IMR-90 (cell line): ENCODE data around the gene ANKRD2. TPM values are rescaled to one million over a fixed set of nuclear protein-coding genes. Genes with fewer than 3 reads are reported as not detected.

ENCODE experiments used
- POLR2A ChIP-seq: IDR thresholded peaks from 2 replicates; pipeline ENCODE4 v1.6.1; 2012; ENCODE audit warnings: mild to moderate bottlenecking, low read depth, low read length
- polyA plus RNA-seq, 3 experiments: library from polyadenylated mRNA; depleted of rRNA; stranded (reverse); fragments of >200 nt; gene quantifications; 2 replicates each; pipeline ENCODE4 v1.2.3, GENCODE V29; 2012; ENCODE audit warnings: low replicate concordance in 1 of 3
- total RNA-seq: library from RNA; depleted of rRNA; stranded (reverse); fragments of >200 nt; gene quantifications from 2 replicates; pipeline ENCODE4 v1.2.3, GENCODE V29; 2012
- TF ChIP-seq, protein P1 (sequence below): conservative IDR thresholded peaks from 2 replicates; pipeline ENCODE4 v1.5.1; 2012; ENCODE audit warnings: mild to moderate bottlenecking, low read depth, low read length, improper control_type of control experiment
- TF ChIP-seq, protein P2 (sequence below): fragments of 150-350 bp; IDR thresholded peaks from 2 replicates; pipeline ENCODE4 v1.6.1; 2017; ENCODE audit warnings: mild to moderate bottlenecking, antibody characterized with exemption, low read length, low read depth

The ANKRD2 gene
- total and polyA plus RNA-seq, 2 of the 4 experiments (the other 2 are of a cell fraction): 0.36 to 0.65 TPM

DNA sequence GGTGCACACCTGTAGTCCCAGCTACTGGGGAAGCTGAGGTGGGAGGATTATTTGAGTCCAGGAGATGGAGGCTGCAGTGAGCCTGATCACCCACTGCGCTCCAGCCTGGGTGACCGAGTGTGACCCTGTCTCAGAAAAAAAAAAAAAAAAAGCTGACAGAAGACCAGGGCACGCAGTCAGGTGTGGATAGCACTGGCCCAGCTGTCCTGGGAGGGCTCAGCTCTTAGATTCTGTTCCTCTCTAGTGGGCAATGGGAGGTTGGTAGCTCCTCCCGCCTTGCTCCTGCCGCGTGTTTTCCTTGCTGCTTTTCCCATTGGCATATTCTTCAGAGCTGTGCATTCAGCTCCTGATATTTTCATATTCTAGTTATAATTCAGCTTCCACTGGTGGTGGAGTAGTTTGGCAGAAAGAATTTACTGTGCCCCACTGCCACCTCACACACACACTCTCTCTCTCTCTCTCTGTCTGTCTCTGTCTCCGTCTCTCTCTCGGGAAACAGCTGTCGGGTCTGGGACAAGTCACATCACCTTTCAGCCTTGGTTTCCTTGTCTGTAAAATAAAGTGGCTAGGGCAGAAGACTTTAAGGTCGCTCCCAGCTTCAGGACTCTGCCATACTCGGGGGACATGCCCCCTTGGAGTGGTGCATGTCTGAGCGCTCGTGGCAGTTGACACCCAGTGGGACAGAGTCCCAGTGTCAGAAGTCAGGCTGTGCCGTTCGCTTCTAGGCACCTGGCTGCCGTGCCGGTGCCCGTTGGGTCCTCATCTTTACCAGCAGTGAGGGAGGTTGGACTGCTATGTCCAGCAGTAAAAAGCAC is 25.9 kb upstream of the ANKRD2 start (continued):
- TF ChIP-seq, protein P1, sequence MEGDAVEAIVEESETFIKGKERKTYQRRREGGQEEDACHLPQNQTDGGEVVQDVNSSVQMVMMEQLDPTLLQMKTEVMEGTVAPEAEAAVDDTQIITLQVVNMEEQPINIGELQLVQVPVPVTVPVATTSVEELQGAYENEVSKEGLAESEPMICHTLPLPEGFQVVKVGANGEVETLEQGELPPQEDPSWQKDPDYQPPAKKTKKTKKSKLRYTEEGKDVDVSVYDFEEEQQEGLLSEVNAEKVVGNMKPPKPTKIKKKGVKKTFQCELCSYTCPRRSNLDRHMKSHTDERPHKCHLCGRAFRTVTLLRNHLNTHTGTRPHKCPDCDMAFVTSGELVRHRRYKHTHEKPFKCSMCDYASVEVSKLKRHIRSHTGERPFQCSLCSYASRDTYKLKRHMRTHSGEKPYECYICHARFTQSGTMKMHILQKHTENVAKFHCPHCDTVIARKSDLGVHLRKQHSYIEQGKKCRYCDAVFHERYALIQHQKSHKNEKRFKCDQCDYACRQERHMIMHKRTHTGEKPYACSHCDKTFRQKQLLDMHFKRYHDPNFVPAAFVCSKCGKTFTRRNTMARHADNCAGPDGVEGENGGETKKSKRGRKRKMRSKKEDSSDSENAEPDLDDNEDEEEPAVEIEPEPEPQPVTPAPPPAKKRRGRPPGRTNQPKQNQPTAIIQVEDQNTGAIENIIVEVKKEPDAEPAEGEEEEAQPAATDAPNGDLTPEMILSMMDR: no peak
- no peak for TF ChIP-seq POLR2A
- TF ChIP-seq, protein P2, sequence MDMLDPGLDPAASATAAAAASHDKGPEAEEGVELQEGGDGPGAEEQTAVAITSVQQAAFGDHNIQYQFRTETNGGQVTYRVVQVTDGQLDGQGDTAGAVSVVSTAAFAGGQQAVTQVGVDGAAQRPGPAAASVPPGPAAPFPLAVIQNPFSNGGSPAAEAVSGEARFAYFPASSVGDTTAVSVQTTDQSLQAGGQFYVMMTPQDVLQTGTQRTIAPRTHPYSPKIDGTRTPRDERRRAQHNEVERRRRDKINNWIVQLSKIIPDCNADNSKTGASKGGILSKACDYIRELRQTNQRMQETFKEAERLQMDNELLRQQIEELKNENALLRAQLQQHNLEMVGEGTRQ: no peak
